Breast epithelium (tissue), 3 donors: ENCODE results near the gene OR9Q1.

ENCODE experiments used
- CTCF ChIP-seq, 3 donors: fragments of 450-650 bp; IDR thresholded peaks; one replicate each; pipeline ENCODE4 v1.5.1; 2016 to 2017; ENCODE audit warnings: antibody characterized with exemption in 3 of 3, mild to moderate bottlenecking in 3 of 3, moderate library complexity in 3 of 3
- POLR2A ChIP-seq: fragments of 450-650 bp; IDR thresholded peaks from one replicate; pipeline ENCODE4 v1.6.1; 2016; ENCODE audit warnings: antibody characterized with exemption, mild to moderate bottlenecking, moderate library complexity
- POLR2AphosphoS5 ChIP-seq, 3 donors: sonication (generic); formaldehyde crosslinking; IDR thresholded peaks; one replicate each; pipeline ENCODE4 v1.6.1; 2017; ENCODE audit warnings: antibody characterized with exemption in 3 of 3

- TF ChIP-seq CTCF (IDR thresholded peaks at IDR 0.05): no peak
- TF ChIP-seq POLR2A: no peak
- no peak for TF ChIP-seq POLR2AphosphoS5 (IDR thresholded peaks at IDR 0.05)
Measured at GRCh38 chr11:58222721-58223120, 199.0 kb downstream of the OR9Q1 start.
